Astrocyte (in vitro differentiated cells and primary cell): ENCODE results near the gene NRSN2.

Source experiments
- EZH2 ChIP-seq: IDR thresholded peaks from 2 replicates; pipeline ENCODE4 v1.6.1; 2012; ENCODE audit warnings: mild to moderate bottlenecking, low read length, inconsistent platforms; ENCODE audit not compliant: insufficient read depth
- TF ChIP-seq, protein P1 (sequence below): IDR thresholded peaks from 2 replicates; pipeline ENCODE4 v1.5.1; 2011; ENCODE audit warnings: low read depth, mild to moderate bottlenecking, inconsistent platforms, low read length, moderate library complexity; ENCODE audit not compliant: insufficient read depth

DNA sequence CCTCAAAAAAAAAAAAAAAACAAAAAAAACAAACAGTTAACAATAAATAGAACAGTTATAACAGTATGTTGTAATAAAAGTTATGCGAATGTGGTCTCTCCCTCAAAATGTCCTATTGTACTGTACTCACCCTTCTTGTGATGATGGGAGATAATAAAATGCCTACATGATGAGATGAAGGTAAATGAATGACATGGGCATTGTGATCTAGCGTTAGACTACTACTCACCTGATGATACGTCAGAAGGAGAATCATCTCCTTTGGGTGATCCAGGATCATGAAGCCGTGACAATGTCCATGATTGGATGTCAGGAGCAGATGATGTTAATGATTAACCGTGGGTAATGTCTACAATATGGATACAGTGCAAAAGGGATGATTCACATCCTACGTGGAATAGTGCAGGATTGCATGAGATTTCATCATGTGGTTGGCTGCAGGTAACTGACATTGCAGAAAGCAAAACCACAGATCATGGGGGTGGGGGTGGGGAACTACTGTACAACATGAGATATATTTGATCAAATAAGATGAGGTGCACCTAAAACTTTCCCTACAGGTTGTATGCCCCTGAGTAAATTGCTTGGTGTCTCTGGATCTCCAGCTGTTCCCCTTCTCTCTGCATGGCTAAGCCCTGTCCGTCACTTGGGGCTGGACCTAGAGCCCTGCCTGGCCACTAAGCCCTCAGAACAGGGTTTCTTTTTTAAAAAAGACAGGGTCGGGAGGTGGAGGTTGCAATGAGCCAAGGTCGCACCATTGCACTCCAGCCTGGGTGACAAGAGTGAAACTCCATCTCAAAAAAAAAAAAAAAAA is 55.0 kb downstream of the NRSN2 start:
- TF ChIP-seq, protein P1, sequence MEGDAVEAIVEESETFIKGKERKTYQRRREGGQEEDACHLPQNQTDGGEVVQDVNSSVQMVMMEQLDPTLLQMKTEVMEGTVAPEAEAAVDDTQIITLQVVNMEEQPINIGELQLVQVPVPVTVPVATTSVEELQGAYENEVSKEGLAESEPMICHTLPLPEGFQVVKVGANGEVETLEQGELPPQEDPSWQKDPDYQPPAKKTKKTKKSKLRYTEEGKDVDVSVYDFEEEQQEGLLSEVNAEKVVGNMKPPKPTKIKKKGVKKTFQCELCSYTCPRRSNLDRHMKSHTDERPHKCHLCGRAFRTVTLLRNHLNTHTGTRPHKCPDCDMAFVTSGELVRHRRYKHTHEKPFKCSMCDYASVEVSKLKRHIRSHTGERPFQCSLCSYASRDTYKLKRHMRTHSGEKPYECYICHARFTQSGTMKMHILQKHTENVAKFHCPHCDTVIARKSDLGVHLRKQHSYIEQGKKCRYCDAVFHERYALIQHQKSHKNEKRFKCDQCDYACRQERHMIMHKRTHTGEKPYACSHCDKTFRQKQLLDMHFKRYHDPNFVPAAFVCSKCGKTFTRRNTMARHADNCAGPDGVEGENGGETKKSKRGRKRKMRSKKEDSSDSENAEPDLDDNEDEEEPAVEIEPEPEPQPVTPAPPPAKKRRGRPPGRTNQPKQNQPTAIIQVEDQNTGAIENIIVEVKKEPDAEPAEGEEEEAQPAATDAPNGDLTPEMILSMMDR = no peak
- no peak for TF ChIP-seq EZH2
